Stimulated activated CD4-positive, alpha-beta T cell treated with anti-CD3 and anti-CD28 coated beads, TNF-alpha, amount 100 ng/mL, for 48 hours (primary cell): ENCODE results near the gene RABGAP1L.
"Not testable (repeated sequence)": the region's sequence is repeated elsewhere in the genome, so short reads cannot be mapped to it uniquely, and the experiment has no call there.

ENCODE experiments used
- DNase-seq, 3 donors: peaks; one replicate each; pipeline ENCODE4 v3.0.0-alpha.2; 2020; ENCODE audit warnings: low read depth in 3 of 3

RABGAP1L gene

DNA sequence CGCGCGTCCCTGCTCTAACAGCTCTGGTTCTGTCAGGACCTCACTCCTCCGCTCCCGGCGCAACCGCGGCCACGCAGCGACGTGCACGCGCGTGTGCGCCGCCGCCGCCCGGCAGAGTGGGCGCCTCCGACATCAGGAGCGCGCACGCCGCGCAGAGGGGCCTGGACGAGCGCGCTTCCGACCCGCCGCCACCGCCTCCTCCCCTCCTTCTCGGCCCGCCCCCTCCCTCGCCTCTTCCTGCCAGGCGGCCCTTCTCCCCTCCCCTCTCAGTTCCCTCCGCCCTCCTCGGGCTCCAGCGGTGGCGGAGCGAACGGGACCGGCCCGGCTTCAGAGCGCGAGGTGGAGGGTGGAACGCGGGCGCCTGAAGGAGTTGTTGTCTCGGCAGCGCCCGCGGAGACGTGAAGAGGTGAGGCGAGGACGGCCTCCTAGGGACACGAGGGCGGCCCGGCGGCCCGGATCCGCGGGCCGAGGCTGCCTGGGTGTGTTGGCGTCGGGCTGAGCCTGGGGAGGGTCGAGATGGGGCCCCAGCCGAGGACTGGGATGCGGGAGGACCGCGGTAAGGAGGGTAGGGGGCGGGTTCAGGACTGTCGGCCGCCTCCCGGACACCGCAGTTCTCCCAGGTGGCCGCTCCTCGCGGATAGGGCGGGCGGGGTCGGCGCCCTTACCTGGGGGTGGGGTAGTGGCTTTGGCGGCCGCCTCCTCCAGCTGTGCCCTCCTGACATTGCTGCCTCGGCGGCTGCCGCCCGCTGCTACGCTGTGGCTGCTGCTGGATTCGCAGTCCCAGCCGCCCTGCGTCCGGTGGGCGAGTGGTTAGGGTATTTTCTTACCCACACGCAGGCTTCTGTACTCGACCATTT lies at the start of gene RABGAP1L:
Gene RABGAP1L, plus strand, starts transcription at position 269 of the 857 bp plus-strand sequence.
- DNase-seq, result peak; percentile 84 to 95 (median 86)

DNA sequence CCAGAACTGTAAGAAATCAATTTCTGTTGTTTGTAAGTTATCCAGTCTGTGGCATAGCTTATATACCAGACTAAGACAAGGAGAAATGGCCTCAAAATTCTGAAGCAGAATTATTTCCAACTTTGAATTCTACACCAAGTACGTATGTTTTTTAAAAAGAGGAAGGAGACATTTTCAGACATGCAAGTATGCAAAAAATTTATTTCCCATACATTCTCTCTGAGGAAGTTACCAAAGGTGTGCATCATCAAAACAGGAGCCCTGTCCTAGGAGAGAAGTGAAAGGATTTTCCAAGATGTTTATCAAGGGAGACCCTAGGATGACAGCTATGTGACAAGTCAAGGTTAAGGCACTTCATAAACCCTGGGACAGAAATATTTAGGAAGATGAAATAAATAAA lies 49.3 kb upstream of the RABGAP1L start:
- no peak for DNase-seq

DNA sequence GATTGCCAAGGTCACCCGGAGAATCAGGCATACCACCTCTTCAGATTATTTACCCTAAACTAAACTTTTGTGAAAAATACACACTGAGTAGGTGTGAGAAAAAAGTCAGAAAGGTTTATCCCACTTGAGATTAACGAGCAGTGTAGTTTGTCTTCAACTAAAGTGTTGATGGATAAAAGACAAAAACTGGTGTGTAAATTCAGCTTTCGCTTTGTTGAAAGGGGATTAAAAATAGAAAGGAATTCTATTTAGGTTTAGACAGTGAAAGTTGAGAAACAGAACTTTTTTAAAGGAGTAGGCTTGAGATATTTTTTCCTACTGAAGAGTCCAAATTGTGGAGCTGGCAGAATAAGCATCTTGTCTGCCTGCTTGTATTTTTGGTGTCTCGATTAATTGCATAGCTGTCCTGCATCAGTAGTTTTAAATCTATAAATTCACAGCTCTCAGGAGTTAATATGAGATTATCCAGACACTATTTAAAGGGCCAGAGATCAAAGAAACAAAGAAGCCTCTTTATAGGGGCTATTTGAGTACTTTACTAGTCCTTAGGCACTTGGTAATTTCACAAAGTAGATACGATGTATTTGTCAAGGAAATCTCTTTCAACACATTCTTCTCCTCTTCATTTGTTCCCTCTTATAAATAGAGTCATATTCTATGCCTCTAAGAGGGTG lies 46.7 kb upstream of the RABGAP1L start:
- no peak for DNase-seq

DNA sequence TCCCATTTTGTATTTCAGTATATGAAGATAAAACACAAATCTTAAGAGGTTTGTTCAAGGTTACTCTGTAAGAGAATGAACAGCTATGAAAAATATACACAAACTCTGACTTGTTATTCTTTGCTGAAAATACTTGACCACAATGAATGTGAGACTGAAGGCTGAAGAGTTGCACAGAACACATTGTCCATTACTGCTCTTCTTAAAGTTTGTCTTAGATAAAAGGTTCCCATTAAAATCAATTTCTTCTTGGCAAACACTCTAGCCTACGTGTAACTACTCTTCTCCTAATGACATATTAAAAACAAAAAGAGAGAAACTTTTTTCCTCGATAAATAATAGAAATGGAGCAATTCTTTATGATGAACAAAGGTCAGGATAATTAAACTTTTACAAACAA lies 45.2 kb upstream of the RABGAP1L start:
- DNase-seq, result no peak

DNA sequence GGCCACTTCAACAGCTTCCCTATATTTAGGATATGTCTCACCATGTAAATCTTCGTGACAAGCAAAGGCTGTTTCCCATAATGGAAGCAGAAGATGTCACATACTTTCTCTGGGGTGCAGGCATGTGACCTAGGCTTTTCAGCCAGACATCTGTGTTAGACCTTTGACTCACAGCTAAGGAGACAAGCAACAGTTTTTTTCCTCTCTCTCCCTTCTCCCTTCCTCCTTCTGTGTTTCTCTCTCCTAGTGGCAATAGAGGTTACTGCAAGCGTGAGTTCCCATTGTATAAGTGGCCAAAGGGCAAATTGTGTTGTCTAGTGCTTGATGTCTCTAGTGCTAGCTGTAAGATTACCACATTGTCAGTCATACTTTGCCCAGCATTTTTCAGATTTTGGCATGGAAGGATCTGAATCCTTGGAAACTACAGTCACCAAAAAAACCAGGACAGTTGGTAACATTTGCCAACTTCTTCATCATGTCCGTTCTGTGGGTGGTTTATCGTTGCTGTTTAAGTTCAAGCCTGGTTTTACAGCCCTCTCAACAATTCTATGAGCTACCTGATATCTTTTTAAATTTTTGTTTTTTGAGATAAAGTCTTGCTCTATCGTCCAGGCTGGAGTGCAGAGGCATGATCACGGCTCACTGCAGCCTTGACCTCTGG lies 44.4 kb upstream of the RABGAP1L start:
- DNase-seq, result peak in 1 of 3 donors; percentile 22

DNA sequence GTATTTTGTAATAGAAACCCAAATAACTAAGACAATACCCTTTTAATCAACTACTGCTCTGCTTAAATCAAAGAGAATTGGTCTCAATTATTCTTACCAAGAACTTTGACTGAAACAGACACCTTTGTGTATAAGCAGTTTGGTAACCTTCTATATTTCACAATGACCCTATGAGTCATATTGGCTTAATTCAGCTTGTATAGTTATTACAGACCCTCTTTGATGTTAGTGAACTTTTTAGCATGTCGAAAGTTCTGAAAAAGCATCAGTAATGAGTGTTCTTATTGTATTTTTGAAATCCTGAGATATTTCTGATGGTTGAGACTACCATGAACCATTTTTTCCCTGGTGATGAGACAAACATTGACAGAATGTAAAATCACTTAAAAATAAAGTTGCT lies 43.3 kb upstream of the RABGAP1L start:
- DNase-seq, result no peak

DNA sequence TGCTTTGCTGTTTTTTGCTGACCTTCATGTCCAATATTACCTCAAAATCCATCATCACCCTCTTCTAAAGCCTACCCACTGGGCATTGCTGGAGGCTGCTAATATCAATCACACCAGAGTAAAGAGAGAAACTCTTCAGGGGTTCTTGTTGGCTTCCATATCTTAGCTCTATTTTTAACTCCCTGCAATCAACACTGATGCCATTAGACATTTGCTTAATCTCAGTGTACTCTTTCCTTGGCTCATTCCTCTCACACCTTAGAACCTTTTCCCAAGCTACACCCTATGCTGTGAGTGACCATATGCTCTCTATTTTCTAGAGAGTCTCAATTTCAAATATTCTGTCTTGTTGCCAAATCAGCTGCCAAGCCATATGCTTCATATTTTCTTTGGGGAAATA lies 40.6 kb upstream of the RABGAP1L start:
- DNase-seq, result no peak

DNA sequence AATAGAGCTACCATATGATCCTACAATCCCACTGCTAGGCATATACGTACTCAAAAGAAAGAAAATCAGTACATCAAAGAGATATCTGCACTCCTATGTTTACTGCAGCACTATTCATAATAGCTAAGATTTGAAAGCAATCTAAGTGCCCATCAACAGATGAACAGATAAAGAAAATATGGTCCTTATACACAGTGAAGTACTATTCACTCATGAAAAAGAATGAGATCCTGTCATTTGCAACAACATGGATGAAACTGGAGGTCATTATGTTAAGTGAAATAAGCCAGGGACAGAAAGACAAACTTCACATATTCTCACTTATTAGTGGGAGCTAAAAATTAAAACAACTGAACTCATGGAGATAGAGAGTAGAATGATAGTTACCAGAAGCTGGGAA lies 37.0 kb upstream of the RABGAP1L start:
- DNase-seq, result not testable (repeated sequence)

DNA sequence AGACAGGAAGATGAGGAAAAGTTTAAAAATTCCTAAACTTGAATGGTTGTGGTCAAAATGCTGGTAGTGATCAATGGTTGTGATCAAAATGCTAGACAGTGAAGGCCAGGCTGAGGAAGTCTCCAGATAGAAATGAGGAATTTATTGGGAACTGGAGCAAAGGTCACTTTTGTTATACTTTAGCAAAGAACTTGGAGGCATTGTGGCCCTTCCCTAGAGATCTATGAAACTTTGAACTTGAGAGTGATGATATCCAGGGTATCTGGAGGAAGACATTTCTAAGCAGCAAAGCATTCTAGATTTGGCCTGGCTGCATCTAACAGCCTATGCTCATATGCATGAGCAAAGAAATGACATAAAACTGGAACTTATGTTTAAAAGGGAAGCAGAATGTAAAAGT lies 35.5 kb upstream of the RABGAP1L start:
- DNase-seq, result no peak

DNA sequence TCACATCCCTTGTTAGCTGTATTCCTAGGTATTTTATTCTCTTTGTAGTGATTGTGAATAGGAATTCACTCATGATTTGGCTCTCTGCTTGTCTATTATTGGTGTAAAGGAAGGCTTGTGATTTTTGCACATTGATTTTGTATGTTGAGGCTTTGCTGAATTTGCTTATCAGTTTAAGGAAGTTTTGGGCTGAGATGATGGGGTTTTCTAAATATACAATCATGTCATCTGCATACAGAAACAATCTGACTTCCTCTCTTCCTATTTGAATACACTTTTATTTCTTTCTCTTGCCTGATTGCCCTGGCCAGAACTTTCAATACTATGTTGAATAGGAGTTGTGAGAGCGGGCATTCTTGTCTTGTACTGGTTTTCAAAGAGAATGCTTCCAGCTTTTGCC lies 32.1 kb upstream of the RABGAP1L start:
- not testable (repeated sequence) for DNase-seq

DNA sequence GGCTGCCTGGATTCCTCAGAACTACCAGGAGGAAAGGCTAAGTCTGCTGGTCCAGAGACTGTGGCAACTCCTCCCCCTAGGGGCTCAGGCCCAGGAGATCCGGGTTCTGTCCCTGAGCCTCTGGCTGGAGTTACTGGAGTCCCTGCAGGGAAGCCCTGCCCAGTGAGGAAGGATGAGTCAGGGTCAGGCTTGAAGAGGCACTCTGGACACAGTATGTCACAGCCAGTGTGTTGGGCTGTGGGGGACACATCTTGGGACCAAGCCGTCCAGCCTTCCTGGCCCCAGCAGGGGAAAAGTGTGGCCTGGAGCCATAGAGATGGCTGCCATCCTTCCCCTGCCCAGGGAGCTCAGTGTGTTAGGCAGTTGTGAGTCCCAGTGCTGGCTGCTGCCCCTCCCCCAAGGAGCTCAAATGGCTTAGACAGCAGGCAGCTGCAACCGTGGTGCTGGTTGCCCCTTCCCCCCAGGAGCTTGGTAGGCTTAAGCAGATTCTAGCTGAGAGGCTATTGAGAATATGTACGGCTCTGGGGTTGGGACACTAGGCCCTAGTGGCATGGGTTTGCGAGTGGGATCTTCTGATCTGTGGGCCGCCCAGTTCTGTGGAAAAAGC lies 28.2 kb upstream of the RABGAP1L start:
- DNase-seq, result no peak

DNA sequence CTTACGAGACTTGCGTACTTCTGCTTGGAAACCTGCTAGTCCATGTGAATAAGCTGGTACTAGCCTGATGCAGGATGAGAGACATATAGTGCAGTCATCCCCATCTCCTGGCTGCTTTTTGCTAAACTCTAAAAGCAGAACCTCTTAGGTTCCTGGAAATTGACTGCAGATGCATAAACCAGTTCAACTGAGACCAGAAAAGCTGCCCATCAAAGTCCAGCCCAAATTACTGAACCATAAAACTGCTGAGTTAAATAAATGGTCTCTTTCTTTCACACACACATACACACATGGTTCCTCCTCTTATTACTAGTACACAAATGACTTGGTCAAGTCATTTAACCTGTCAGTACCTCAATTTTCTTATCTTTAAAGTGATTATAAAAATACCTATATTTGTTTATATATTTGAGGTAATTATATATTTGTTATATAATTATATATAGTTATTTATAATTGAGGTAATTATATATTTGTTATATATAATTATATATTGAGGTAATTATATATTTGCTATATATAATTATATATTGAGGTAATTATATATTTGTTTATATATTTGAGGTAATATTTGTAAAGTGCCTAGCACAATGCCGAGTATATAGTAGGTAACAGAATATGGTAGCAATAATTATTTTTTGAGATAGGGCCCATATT lies 25.2 kb upstream of the RABGAP1L start:
- DNase-seq, result no peak

DNA sequence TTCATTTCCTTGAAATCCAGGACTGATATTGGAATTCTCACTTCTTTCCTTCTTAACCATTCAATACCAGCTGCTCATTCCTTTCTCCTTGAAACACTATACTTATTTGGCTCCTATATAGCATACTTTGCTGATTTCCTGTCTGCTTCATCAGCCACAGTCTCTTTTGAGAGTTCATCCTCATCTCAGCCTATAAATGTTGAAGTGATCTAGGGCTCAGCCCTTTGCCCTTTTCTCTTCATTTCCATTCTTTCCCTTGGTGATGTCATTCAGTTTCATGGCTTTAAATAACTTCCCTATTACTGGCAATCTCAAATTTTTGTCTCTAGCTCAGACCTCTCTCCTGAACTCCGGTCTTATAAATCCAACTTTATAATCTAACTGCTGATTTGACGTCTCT lies 24.1 kb upstream of the RABGAP1L start:
- no peak for DNase-seq

DNA sequence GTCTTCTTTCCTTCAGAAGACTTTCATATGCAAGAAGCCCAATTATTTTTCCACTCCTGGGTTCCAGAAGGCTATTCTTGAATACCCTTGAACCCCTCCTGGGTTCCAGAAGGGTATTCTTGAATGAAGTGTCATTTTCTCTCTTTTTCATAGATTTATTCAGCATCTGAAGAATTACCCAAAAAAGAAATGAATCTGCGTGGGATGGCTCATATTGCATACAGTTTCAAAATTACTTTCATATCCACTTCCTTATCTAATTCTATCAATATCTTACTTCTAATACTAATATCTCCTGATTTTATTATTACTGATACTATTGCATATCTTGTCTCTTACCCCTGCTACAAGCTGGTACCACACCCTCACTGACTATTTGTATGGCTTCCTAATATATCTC lies 22.6 kb upstream of the RABGAP1L start:
- no peak for DNase-seq

DNA sequence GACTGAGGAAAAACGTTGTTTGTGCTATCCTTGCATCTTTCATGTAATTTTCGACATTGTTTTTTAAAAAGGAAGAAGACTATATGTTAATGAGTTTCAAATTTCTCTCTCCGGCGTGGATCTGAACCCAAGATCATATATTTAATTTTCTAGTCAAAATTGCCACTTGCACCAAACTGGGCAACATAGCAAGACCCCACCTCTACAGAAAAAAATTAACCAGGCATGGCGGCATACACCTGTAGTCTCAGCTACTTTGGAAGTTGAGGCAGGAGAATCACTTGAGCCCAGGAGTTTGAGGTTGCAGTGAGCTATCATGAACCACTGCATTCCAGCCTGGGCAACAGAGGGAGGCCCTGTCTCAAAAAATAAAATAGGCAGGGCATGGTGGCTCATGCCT lies 16.5 kb upstream of the RABGAP1L start:
- DNase-seq, result no peak

DNA sequence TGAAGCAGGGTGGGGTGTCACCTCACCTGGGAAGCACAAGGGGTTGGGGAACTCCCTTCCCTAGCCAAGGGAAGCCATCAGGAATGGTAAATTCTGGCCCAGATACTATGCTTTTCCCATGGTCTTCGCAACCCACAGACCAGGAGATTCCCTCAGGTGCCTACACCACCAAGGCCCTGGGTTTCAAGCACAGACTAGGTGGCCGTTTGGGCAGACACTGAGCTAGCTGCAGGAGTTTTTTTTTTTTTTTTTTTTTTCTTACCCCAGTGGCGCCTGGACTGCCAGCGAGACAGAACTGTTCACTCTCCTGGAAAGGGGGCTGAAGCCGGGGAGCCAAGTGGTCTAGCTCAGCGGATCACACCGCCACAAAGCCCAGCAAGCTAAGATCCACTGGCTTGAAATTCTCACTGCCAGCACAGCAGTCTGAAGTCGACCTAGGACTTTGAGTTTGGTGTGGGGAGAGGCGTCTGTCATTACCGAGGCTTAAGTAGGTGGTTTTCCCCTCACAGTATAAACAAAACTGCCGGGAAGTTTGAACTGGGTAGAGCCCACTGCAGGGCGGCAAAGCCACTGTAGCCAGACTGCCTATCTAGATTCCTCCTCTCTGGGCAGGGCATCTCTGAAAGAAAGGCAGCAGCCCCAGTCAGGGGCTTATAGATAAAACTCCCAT lies 15.5 kb upstream of the RABGAP1L start:
- DNase-seq, result not testable (repeated sequence)

DNA sequence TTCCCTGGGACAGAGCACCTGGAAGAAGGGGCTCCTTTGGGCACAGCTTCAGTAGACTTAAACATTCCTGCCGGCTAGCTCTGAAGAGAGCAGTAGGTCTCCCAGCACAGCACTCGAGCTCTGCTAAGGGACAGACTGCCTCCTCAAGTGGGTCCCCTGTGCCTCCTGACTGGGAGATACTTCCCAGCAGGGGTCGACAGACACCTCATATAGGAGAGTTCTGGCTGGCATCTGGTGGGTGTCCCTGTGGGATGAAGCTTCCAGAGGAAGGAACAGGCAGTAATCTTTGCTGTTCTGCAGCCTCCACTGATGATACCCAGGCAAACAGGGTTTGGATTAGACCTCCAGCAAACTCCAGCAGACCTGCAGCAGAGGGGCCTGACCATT lies 14.9 kb upstream of the RABGAP1L start:
- not testable (repeated sequence) for DNase-seq

DNA sequence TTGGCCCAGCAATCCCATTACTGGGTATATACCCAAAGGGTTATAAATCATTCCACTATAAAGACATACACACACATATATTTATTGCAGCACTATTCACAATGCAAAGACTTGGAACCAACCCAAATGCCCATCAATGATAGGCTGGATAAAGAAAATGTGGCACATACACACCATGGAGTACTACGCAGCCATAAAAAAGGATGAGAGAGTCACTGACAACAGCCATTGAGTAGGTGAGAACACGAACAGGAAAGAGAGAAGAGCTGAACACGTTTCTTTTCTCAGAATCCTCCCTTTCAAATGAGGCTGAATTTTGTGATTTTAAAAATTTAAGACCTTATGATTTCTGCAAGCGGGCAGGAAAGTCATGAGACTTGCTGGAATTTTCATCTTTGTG lies 10.1 kb upstream of the RABGAP1L start:
- no peak for DNase-seq

DNA sequence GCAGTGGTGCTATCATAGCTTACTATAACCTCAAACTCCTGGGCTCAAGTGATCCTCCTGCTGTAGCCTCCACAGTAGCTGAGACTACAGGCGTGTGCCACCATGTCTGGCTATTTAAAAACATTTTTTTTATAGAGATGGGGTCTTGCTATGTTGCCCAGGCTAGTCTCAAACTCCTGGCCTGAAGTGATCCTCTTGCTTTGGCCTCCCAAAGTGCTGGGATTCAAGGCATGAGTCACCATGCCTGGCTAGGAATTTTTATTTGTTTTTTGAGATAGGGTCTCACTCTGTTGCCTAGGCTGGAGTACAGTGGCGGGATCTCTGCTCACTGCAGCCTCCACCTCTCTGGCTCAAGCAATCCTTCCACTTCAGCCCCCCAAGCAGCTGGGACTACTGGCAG lies 8.8 kb upstream of the RABGAP1L start:
- no peak for DNase-seq

DNA sequence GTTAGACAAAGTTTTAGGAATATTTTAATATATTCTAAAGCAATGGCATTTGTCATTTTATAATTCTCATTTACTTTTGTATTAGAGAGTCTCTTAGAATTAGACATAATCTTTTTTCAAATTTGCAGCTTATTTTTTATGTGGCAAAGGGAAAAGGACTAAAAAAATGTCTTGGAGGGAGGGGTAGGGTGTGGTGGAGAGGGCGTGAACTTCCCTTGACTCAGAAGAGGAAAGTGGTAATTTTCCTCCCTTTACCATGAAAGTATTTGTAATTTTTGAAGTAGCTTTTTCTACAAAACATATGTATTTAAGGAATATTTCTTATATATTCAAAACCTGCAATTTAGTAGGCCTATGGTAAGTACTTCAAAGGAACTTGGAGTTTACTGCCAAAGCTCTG lies 6.9 kb upstream of the RABGAP1L start:
- DNase-seq, result no peak

DNA sequence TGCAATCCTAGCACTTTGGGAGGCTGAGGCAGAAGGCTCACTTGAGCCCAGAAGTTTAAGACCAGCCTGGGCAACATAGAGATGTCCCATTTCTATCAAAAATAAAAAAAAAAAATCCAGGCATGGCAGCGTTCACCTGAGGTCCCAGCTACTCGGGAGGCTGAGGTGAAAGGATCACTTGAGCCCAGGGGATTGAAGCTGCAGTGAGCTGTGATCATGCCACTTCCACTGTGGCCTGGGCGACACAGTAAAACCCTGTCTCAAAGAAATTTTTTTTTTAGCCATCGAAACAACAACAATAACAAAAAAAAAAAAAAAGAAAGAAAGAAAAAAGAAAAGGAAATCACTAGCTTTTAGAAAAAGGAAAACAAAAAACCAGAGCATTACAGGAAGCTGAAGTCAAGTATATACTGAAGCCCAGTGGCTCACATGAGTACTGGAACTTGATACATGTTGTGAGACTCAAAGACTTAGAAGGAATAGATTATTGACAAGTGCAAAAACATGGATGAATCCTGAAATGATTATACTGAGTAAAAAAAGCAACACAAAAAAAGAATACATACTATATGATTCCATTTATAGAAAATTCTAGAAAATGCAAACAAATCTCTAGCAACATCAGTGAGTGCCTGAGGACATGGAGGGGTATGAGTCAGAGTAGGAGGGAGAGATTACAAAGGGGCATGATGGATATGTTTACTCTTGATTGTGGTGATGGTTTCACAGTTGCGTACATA lies 6.1 kb upstream of the RABGAP1L start:
- DNase-seq, result no peak
